Fibroblast of villous mesenchyme (primary cell): ENCODE results near the gene TMEM39B. TPM values are rescaled to one million over a fixed set of nuclear protein-coding genes. Genes with fewer than 3 reads are reported as not detected.
"Not testable (repeated sequence)": the region's sequence is repeated elsewhere in the genome, so short reads cannot be mapped to it uniquely, and the experiment has no call there.

ENCODE experiments used
- DNase-seq: peaks from one replicate; pipeline ENCODE4 v3.0.0-alpha.2; 2010; ENCODE audit warnings: low read depth
- H3K4me3 ChIP-seq: 2 replicates; pipeline ENCODE4 v1.5.1; 2011; ENCODE audit warnings: low read depth, mild to moderate bottlenecking, low read length
- small RNA-seq: library from RNA; depleted of rRNA; stranded (forward); fragments of <200 nt; gene quantifications from one replicate; pipeline ENCODE3, GENCODE V24; 2012
- total RNA-seq: library from RNA; depleted of rRNA; stranded (reverse); fragments of >200 nt; gene quantifications from 2 replicates; pipeline ENCODE4 v1.2.3, GENCODE V29; 2012
- TF ChIP-seq, protein P1 (sequence below): IDR thresholded peaks from 2 replicates; pipeline ENCODE4 v1.5.1; 2012; ENCODE audit warnings: low read depth, mild to moderate bottlenecking, low read length; ENCODE audit not compliant: insufficient read depth

TMEM39B gene
- total RNA-seq, 1 donor: 5.6 TPM

DNA sequence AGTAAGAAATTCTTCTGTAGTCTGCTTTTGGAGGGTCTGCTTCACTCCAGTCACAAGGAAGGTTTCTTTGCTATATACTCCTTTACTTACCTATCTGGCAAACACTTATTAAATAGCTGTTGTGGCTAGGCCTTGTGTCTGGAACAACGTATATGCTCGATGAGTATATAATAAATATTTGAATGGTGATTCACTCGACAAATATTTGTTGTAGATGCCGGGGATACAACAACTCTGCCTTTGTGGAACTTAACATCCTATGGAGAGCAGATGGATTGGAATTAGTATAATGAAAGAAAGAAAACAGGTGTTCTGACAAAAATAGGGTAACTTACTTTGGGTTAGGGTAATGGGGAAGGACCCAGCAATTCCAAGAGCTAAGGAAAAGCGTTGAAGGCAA, 66.2 kb downstream of the TMEM39B start:
- TF ChIP-seq, protein P1, sequence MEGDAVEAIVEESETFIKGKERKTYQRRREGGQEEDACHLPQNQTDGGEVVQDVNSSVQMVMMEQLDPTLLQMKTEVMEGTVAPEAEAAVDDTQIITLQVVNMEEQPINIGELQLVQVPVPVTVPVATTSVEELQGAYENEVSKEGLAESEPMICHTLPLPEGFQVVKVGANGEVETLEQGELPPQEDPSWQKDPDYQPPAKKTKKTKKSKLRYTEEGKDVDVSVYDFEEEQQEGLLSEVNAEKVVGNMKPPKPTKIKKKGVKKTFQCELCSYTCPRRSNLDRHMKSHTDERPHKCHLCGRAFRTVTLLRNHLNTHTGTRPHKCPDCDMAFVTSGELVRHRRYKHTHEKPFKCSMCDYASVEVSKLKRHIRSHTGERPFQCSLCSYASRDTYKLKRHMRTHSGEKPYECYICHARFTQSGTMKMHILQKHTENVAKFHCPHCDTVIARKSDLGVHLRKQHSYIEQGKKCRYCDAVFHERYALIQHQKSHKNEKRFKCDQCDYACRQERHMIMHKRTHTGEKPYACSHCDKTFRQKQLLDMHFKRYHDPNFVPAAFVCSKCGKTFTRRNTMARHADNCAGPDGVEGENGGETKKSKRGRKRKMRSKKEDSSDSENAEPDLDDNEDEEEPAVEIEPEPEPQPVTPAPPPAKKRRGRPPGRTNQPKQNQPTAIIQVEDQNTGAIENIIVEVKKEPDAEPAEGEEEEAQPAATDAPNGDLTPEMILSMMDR: no peak
- peak; percentile 53 for DNase-seq
- no peak overlapping the region for H3K4me3 ChIP-seq

DNA sequence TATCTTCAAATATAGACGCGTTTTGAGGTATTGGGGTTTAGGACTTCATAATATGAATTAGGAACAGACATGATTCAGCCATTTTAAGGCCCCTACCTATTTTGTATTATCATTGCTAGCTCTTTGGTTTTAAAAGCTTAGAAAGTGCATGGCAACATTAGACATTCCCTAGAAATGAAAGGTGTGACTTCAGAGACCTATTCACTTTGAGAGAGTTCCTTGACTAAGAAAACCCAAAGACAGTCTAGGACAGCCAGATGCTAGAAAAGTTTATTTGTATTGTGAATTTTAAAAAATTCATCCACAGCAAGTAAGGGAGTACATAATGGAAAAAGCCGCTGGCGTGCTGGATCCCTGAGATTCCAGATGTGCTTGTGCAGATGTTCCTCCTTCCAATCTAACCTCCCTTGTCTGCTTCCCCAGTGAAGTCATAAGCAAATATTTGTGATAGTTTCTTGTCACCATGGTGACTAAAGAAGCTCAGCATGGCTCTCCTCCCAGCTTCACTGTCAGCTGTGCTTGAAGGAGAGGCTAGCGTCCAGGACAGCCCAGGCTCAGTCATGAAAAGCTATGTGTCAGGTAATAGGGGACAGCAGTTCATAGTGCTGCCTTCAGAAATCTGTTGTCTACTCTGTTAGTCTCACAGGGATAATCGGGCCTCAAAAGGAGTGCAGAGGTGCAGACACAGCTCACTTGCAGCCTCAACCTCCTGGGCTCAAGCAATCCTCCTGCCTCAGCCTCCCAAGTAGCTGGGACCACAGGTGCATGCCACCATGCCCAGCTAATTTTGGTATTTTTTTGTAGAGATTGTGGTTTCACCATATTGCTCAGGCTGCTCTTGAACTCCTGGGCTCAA, 69.9 kb downstream of the TMEM39B start:
- TF ChIP-seq, protein P1: no peak
- no peak overlapping the region for H3K4me3 ChIP-seq
- peak; percentile 90 for DNase-seq

DNA sequence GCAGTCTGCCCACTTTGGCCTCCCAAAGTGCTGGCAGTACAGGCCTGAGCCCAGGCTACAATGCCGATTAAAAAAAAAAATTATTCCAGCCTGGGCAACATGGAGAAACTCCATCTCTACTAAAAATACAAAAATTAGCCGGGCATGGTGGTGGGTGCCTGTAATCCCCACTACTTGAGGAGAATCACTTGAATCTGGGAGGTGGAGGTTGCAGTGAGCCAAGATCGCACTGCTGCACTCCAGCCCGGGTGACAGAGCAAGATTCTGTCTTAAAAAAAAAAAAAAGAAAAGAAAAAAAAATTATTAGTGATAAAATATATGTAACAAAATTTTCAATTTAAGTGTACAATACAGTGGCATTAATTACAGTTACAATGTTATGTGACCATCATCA, 70.6 kb downstream of the TMEM39B start:
- DNase-seq: not testable (repeated sequence)

DNA sequence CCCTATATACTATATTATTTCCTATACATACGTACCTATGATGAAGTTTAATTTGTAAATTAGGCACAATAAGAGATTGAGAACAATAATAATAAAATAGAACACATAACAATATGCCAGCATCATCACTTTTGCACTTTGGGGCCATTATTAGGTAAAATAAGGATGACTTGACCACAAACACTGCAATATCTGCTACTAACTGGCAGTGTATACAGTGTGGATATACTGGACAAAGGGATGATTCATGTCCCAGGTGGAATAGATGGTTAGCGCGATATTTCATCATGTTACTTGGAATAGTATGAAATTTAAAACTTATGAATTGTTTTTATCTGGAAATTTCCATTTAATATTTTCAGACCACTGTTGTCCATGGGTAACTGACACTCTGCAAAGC, 71.3 kb downstream of the TMEM39B start:
- TF ChIP-seq, protein P1: no peak
- no peak overlapping the region for H3K4me3 ChIP-seq
- no peak for DNase-seq

More for the DNA sequence above, 70.6 kb downstream of the TMEM39B start:
- not testable (repeated sequence) for H3K4me3 ChIP-seq

DNA sequence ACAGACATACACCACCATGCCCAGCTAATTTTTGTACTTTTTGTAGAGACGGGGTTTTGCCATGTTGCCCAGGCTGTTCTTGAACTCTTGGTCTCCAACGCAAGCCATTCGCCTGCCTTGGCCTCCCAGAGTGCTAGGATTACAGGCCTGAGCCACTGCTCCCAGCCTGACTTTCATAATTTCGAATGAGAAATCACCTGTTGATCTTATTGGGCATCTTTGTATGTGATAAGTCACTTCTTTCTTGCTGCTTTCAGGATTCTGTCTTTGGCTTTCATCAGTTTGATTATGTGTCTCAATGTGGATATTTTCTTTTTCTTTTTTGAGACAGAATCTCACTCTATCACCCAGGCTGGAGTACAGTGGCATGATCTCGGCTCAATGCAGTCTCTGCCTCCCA, 75.1 kb downstream of the TMEM39B start:
- DNase-seq, H3K4me3 ChIP-seq: not testable (repeated sequence)

- H3K4me3 ChIP-seq: no peak overlapping the region
- TF ChIP-seq, protein P1: no peak
- peak; percentile 77 for DNase-seq
Measured at GRCh38 chr1:32150847-32151246, 78.1 kb downstream of the TMEM39B start.

DNA sequence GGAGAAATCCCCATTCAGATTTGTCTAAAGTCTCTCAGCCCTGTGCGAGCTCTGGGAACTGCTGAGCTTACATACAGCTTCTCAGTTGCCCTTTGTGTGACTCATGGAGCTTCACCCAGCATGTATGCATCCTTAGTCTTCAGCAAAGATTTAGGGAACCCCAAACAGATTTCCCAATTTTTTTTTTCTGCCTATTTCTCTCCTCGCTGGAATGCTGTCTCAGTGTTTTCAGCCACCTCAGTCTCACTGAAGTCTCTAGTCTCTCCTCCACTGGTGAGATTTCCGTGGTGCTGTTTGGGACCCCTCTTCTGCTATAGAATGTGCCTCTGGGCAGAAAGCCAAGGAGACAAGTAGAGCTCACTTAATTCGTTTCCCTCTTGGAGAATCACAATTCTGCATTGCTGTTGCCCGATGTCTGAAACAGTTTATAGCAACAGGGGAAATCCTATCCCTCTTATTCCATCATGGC, 78.6 kb downstream of the TMEM39B start:
- TF ChIP-seq, protein P1: no peak
- peak; percentile 86 for DNase-seq
- H3K4me3 ChIP-seq: no peak overlapping the region

Small RNAs within 50 kb of the gene (small RNA-seq; reads per million reads assigned to genes)
- gene MIR5585: not detected
- not detected for gene RF00017

Other genes starting within 250 kb of the TMEM39B start
- 388 and 503 TPM in 2 replicates for gene PTP4A2, start 134.6 kb upstream of the TMEM39B start, total RNA-seq
- gene KHDRBS1, start 59.1 kb upstream of the TMEM39B start, total RNA-seq: 50.3 and 51.0 TPM in 2 replicates
- gene KPNA6, start 35.1 kb downstream of the TMEM39B start, total RNA-seq: 61.8 and 96.7 TPM in 2 replicates
- 105 and 128 TPM in 2 replicates for gene TXLNA, start 106.7 kb downstream of the TMEM39B start, total RNA-seq
- 22.5 and 30.3 TPM in 2 replicates for gene CCDC28B, start 127.7 kb downstream of the TMEM39B start, total RNA-seq
- gene IQCC, start 132.7 kb downstream of the TMEM39B start, total RNA-seq: 0.86 and 2.3 TPM in 2 replicates
- not detected in 2 replicates for gene DCDC2B, start 136.2 kb downstream of the TMEM39B start, total RNA-seq
- gene TMEM234, start 149.4 kb downstream of the TMEM39B start, total RNA-seq: 21.6 and 23.8 TPM in 2 replicates
- 264 and 280 TPM in 2 replicates for gene EIF3I, start 149.5 kb downstream of the TMEM39B start, total RNA-seq
- 0.97 and 5.2 TPM in 2 replicates for gene FAM167B, start 174.3 kb downstream of the TMEM39B start, total RNA-seq
- gene LCK, start 178.3 kb downstream of the TMEM39B start, total RNA-seq: 0.43 TPM in 1 of 2 replicates, not detected in the other
- 67.6 and 95.0 TPM in 2 replicates for gene HDAC1, start 219.1 kb downstream of the TMEM39B start, total RNA-seq